Measurements from ENCODE around the gene POLR2M.

The POLR2M gene

GRCh38 chr15:57671636-57672035, 34.9 kb upstream of the POLR2M start:
- Histone ChIP-seq H3K9me2 (ENCODE audit: low read depth, low read length) (no peaks in the 10 kb centered on the region), H3K27ac (ENCODE audit: low read depth, low read length, poor library complexity, severe bottlenecking) (no peak overlapping the region), H3K4me1 (ENCODE audit: insufficient read depth, low read length, severe bottlenecking) (no peaks in the 10 kb centered on the region), H3K79me2 (ENCODE audit: insufficient read depth, low read length) (no peaks in the 10 kb centered on the region), H3K9me3 (ENCODE audit: low read length) (no peaks in the 10 kb centered on the region), H3K4me2 (ENCODE audit: low read length) (no peak overlapping the region), H4K20me1 (ENCODE audit: insufficient read depth, low read length) (no peaks in the 10 kb centered on the region), H3K9ac (ENCODE audit: low read length) (no peak overlapping the region), H3K36me3 (ENCODE audit: insufficient read depth, low read length) (no peaks in the 10 kb centered on the region), H3K4me3 (ENCODE audit: low read depth, low read length, poor library complexity, severe bottlenecking) (no peak overlapping the region), H3F3A (ENCODE audit: insufficient read depth, low read length) (no peaks in the 10 kb centered on the region), H2AFZ (ENCODE audit: low read length) (no peak overlapping the region), H3K27me3 (ENCODE audit: insufficient read depth, low read length) (no peaks in the 10 kb centered on the region)
- TF ChIP-seq EZH2 (IDR thresholded peaks at IDR 0.05; ENCODE audit: borderline replicate concordance, low read length) = no peak
- TF ChIP-seq, protein P1, sequence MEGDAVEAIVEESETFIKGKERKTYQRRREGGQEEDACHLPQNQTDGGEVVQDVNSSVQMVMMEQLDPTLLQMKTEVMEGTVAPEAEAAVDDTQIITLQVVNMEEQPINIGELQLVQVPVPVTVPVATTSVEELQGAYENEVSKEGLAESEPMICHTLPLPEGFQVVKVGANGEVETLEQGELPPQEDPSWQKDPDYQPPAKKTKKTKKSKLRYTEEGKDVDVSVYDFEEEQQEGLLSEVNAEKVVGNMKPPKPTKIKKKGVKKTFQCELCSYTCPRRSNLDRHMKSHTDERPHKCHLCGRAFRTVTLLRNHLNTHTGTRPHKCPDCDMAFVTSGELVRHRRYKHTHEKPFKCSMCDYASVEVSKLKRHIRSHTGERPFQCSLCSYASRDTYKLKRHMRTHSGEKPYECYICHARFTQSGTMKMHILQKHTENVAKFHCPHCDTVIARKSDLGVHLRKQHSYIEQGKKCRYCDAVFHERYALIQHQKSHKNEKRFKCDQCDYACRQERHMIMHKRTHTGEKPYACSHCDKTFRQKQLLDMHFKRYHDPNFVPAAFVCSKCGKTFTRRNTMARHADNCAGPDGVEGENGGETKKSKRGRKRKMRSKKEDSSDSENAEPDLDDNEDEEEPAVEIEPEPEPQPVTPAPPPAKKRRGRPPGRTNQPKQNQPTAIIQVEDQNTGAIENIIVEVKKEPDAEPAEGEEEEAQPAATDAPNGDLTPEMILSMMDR (IDR thresholded peaks at IDR 0.05; ENCODE audit: low read length) = no peak

DNA sequence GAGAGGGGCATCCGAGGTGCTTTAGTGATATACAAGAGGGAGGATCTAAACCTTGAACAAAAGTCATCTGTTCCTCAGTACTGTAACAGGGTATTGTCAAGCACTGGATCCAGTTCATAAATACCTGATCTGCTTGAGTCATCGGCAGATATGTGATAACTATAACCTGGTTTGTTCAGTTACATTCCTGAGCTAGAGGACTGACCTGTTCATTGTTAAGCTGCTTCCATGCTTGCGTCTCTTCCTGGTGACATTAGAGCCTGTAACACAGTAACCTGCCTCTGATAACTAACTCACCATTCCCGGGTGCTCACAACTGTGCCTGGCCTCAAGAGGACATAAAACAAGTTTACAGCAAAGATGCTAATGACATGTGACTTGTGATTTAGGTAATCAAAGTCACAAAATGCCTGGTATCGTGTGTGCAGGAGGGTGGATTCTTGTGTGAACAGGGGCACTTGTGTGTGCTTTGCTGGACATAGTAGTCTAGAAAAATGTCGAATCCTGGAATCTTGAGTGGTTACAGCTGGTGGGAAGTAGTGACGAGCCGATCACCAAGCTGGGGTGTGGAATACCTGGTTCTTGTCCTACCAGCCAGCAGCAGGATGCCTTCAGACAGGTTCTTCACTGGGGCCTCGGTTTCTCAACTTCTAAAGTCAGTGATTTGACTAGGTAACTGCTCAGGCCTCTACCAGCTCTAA, 30.9 kb upstream of the POLR2M start:
- H3F3A ChIP-seq (ENCODE audit: insufficient read depth, low read length) = no peaks in the 10 kb centered on the region
- H3K9me3 ChIP-seq (ENCODE audit: low read length) = no peaks in the 10 kb centered on the region
- no peaks in the 10 kb centered on the region for H3K9me2 ChIP-seq (ENCODE audit: low read depth, low read length)
- H3K27ac ChIP-seq (ENCODE audit: low read depth, low read length, poor library complexity, severe bottlenecking) = no peak overlapping the region
- no peak overlapping the region for H3K9ac ChIP-seq (ENCODE audit: low read length)
- no peaks in the 10 kb centered on the region for H3K36me3 ChIP-seq (ENCODE audit: insufficient read depth, low read length)
- no peaks in the 10 kb centered on the region for H3K79me2 ChIP-seq (ENCODE audit: insufficient read depth, low read length)
- no peak for TF ChIP-seq EZH2 (IDR thresholded peaks at IDR 0.05; ENCODE audit: borderline replicate concordance, low read length)
- TF ChIP-seq, protein P1 (IDR thresholded peaks at IDR 0.05; ENCODE audit: low read length) = no peak
- no peak overlapping the region for H2AFZ ChIP-seq (ENCODE audit: low read length)
- H3K4me1 ChIP-seq (ENCODE audit: insufficient read depth, low read length, severe bottlenecking) = no peaks in the 10 kb centered on the region
- H3K27me3 ChIP-seq (ENCODE audit: insufficient read depth, low read length) = no peaks in the 10 kb centered on the region
- H3K4me3 ChIP-seq (ENCODE audit: low read depth, low read length, poor library complexity, severe bottlenecking) = no peak overlapping the region
- no peaks in the 10 kb centered on the region for H4K20me1 ChIP-seq (ENCODE audit: insufficient read depth, low read length)
- no peak overlapping the region for H3K4me2 ChIP-seq (ENCODE audit: low read length)

GRCh38 chr15:57676585-57676984, 29.9 kb upstream of the POLR2M start:
- no peak for TF ChIP-seq EZH2 (IDR thresholded peaks at IDR 0.05; ENCODE audit: borderline replicate concordance, low read length)
- TF ChIP-seq, protein P1 (IDR thresholded peaks at IDR 0.05; ENCODE audit: low read length) = no peak
- no peak overlapping the region for H3K4me3 ChIP-seq (ENCODE audit: low read depth, low read length, poor library complexity, severe bottlenecking)

More at GRCh38 chr15:57676585-57676984, 29.9 kb upstream of the POLR2M start:
- Histone ChIP-seq H4K20me1 (ENCODE audit: insufficient read depth, low read length) (no peaks in the 10 kb centered on the region), H3K9me3 (ENCODE audit: low read length) (no peaks in the 10 kb centered on the region), H3K36me3 (ENCODE audit: insufficient read depth, low read length) (no peaks in the 10 kb centered on the region), H3K27ac (ENCODE audit: low read depth, low read length, poor library complexity, severe bottlenecking) (no peak overlapping the region), H3K27me3 (ENCODE audit: insufficient read depth, low read length) (no peaks in the 10 kb centered on the region), H3K9me2 (ENCODE audit: low read depth, low read length) (no peaks in the 10 kb centered on the region), H3K4me1 (ENCODE audit: insufficient read depth, low read length, severe bottlenecking) (no peaks in the 10 kb centered on the region), H3F3A (ENCODE audit: insufficient read depth, low read length) (no peaks in the 10 kb centered on the region), H3K9ac (ENCODE audit: low read length) (no peak overlapping the region), H3K4me2 (ENCODE audit: low read length) (no peak overlapping the region), H2AFZ (ENCODE audit: low read length) (no peak overlapping the region), H3K79me2 (ENCODE audit: insufficient read depth, low read length) (no peaks in the 10 kb centered on the region)
